K562 (cell line): ENCODE data around the gene GPC3. TPM values are rescaled to one million over a fixed set of nuclear protein-coding genes. Genes with fewer than 3 reads are reported as not detected.

Experiments used
- ATAC-seq: fragments of 200-7000 bp; cut with Tn5 transposase; 3 replicates; pipeline ENCODE4 v1.9.1; 2020; ENCODE audit warnings: moderate library complexity
- BruUV-seq: library from RNA; stranded (reverse); fragments of 400-500 nt; replicated peaks from 2 replicates; lab custom pipeline; 2021; lab: Mats Ljungman, UMichigan
- CTCF ChIA-PET: fragments of 300-600 bp; formaldehyde crosslinking; extraction: SDS; loops from one replicate; lab custom pipeline; 2021; ENCODE audit warnings: low intra/inter-chr PET ratio; lab: Yijun Ruan, JAX
- POLR2A ChIA-PET: fragments of 300-600, 350-650 bp; sonication (Branson Sonifier 250); formaldehyde crosslinking; extraction: SDS; loops from one replicate; lab custom pipeline; 2021; ENCODE audit warnings: antibody characterized with exemption, inconsistent platforms; lab: Yijun Ruan, JAX
- DNase-seq, 4 experiments: peaks; one replicate each; pipeline versions ENCODE4 v3.0.0 to v3.0.0-alpha.2; 2011 to 2018; ENCODE audit warnings: low spot score in 3 of 4, mixed read lengths in 3 of 4; ENCODE audit errors: extremely low read depth in 1 of 4
- FAIRE-seq: peaks from 2 replicates; lab custom pipeline; 2011; peaks lifted over from hg19 to GRCh38; lab: Jason Lieb, UNC
- H2AFZ ChIP-seq: 2 replicates; pipeline ENCODE4 v1.6.0; 2011; ENCODE audit warnings: low read depth, low read length, control low read depth, inconsistent platforms
- H3K27ac ChIP-seq: fragments of 200-600 bp; 3 replicates; pipeline ENCODE4 v1.8.0; 2011; ENCODE audit warnings: low read depth, mild to moderate bottlenecking, control low read depth, inconsistent platforms, low read length, moderate library complexity, mixed read lengths; ENCODE audit errors: extremely low read depth
- H3K27me3 ChIP-seq, 2 experiments: fragments of 300-600 bp in 1 of 2; 2 replicates in 1 of 2; 3 replicates in 1 of 2; pipeline versions ENCODE4 v1.6.0 to v1.8.0; 2011; ENCODE audit warnings: inconsistent platforms in 2 of 2, low read length in 2 of 2, mild to moderate bottlenecking in 1 of 2, mixed read lengths in 1 of 2, moderate library complexity in 1 of 2; ENCODE audit not compliant: control insufficient read depth in 2 of 2, insufficient read depth in 2 of 2
- H3K36me3 ChIP-seq: fragments of 300-600 bp; 3 replicates; pipeline ENCODE4 v1.8.0; 2011; ENCODE audit warnings: mild to moderate bottlenecking, low read length, inconsistent platforms; ENCODE audit not compliant: control insufficient read depth, insufficient read depth
- H3K4me1 ChIP-seq, 2 experiments: fragments of 200-600 bp in 1 of 2; replicated peaks in 1 of 2; 2 replicates in 1 of 2; 3 replicates in 1 of 2; pipeline versions ENCODE4 v1.5.1 to v1.8.0; 2011; ENCODE audit warnings: inconsistent platforms in 2 of 2, low read length in 2 of 2, mild to moderate bottlenecking in 1 of 2, mixed read lengths in 1 of 2, moderate library complexity in 1 of 2; ENCODE audit not compliant: control insufficient read depth in 2 of 2, insufficient read depth in 2 of 2
- H3K4me2 ChIP-seq: 2 replicates; pipeline ENCODE4 v1.6.1; 2011; ENCODE audit warnings: low read length, control low read depth, inconsistent platforms, mixed read lengths; ENCODE audit not compliant: insufficient read depth
- H3K4me3 ChIP-seq: fragments of 200-600 bp; sonication (generic), shearing (Covaris generic); 2 replicates; pipeline ENCODE4 v1.5.1; 2016; ENCODE audit warnings: control low read depth, inconsistent platforms
- H3K79me2 ChIP-seq: fragments of 200-600 bp; 3 replicates; pipeline ENCODE4 v1.8.0; 2011; ENCODE audit warnings: low read length, inconsistent platforms; ENCODE audit not compliant: control insufficient read depth, insufficient read depth
- H3K9ac ChIP-seq, 2 experiments: 2 replicates each; pipeline versions ENCODE4 v1.6.0 to v1.6.1; 2011; ENCODE audit warnings: low read depth in 2 of 2, low read length in 2 of 2, control low read depth in 1 of 2, inconsistent platforms in 1 of 2, mild to moderate bottlenecking in 1 of 2, mixed read lengths in 1 of 2; ENCODE audit not compliant: insufficient read depth in 1 of 2
- H3K9me1 ChIP-seq: one replicate; pipeline ENCODE4 v1.6.0; 2011; ENCODE audit warnings: inconsistent platforms, mild to moderate bottlenecking, low read length, moderate library complexity; ENCODE audit not compliant: control insufficient read depth, insufficient read depth
- H3K9me3 ChIP-seq: replicated peaks from 2 replicates; pipeline ENCODE4 v1.5.1; 2011; ENCODE audit warnings: low read depth, low read length, inconsistent platforms; ENCODE audit not compliant: control insufficient read depth, insufficient read depth
- H4K20me1 ChIP-seq: replicated peaks from 2 replicates; pipeline ENCODE4 v1.6.1; 2011; ENCODE audit warnings: low read length, inconsistent platforms, mixed read lengths; ENCODE audit not compliant: control insufficient read depth, insufficient read depth
- CBX1 ChIP-seq: sonication (generic); IDR thresholded peaks from 2 replicates; pipeline ENCODE4 v1.6.1; 2016; ENCODE audit warnings: antibody characterized with exemption, low read depth, mild to moderate bottlenecking
- FOSL1 ChIP-seq: fragments of 200-800 bp; sonication (Bioruptor generic); conservative IDR thresholded peaks from 2 replicates; pipeline ENCODE4 v1.6.1; 2016; ENCODE audit warnings: missing genetic modification characterization, missing compliant biosample characterization
- MCM3 ChIP-seq: fragments of 450-650 bp; IDR thresholded peaks from 2 replicates; pipeline ENCODE4 v1.6.1; 2016
- RFX1 ChIP-seq: fragments of 450-650 bp; IDR thresholded peaks from 2 replicates; pipeline ENCODE4 v1.6.1; 2016; ENCODE audit warnings: mild to moderate bottlenecking, moderate library complexity
- TBL1XR1 ChIP-seq, 2 experiments: IDR thresholded peaks; 2 replicates each; pipeline ENCODE4 v1.6.1; 2012; ENCODE audit warnings: improper control_type of control experiment in 2 of 2, low read length in 2 of 2, mild to moderate bottlenecking in 1 of 2
- ZNF436 ChIP-seq: fragments of 250-450, 450-650 bp; sonication (Bioruptor Pico); formaldehyde crosslinking; IDR thresholded peaks from 2 replicates; pipeline ENCODE4 v1.7.0; 2020; ENCODE audit warnings: mild to moderate bottlenecking
- WGBS: fragments of 100-300 bp; shearing (Covaris generic); methylation state at CpG from one replicate; pipeline ENCODE4 v1.1.6; 2016; ENCODE audit warnings: low coverage, mixed read lengths; ENCODE audit not compliant: insufficient coverage; ENCODE audit errors: missing lambda C conversion rate; 5-methylcytosine and 5-hydroxymethylcytosine counted together
- in situ Hi-C: fragments of 300-500 bp; cut with MboI; formaldehyde crosslinking; loops from 4 replicates; pipeline ENCODE4 v1.15.0; 2018; ENCODE audit warnings: inconsistent platforms, mixed read lengths
- intact Hi-C: fragments of 100-400 bp; cut with micrococcal nuclease; formaldehyde crosslinking; loops from 2 replicates; pipeline ENCODE4 v1.14.2; 2022
- polyA plus RNA-seq, 8 experiments: library from polyadenylated mRNA; depleted of rRNA in 4 of 8; stranded (reverse) in 5 of 8; unstranded in 3 of 8; fragments of >200 nt; fragmentation: Nextera tagmentation in 2 of 8; fragmentation: Illumina TruSeq in 1 of 8; extraction: Ambion mirVana in 2 of 8; extraction: Trizol in 1 of 8; gene quantifications; 2 replicates each; pipeline versions ENCODE4 v1.2.1 to v1.2.3, GENCODE V29; 2011 to 2014; ENCODE audit warnings: inconsistent platforms in 1 of 8, missing spikeins in 1 of 8
- total RNA-seq, 7 experiments: library from RNA; depleted of rRNA in 6 of 7; stranded (reverse); fragments of >200 nt in 6 of 7; fragmentation: Illumina TruSeq in 2 of 7; extraction: Trizol in 2 of 7; gene quantifications; 2 replicates each; pipeline versions ENCODE4 v1.2.1 to v1.2.3, GENCODE V29; 2011 to 2021; ENCODE audit warnings: low replicate concordance in 1 of 7

Gene GPC3
- total and polyA plus RNA-seq, 9 of the 15 experiments (the other 6 are each of a cell fraction or from before 2014, with no cell fraction given): 0.42 TPM; not detected in 8

GRCh38 chrX:134013524-134013923 lies 28.1 kb upstream of the GPC3 start (continued):
- TF ChIP-seq TBL1XR1 (IDR thresholded peaks at IDR 0.05; ENCODE audit: low read length in 2 of 2) (no peak), CBX1 (no peak), MCM3 (no peak)
- TF ChIP-seq, all 486 proteins: peak for 0

GRCh38 chrX:134013092-134013497 lies 27.7 kb upstream of the GPC3 start:
- no peaks in the 10 kb centered on the region for H3K4me1 ChIP-seq
- intact Hi-C loops: no loop called here
- ATAC-seq (no peak), FAIRE-seq (no peak)
- no peak overlapping the region for H3K27ac ChIP-seq
- ChIA-PET CTCF (no interaction called here), POLR2A (no interaction called here)
- no peak overlapping the region for H3K4me2 ChIP-seq
- no TSS peak for BruUV-seq
- no peaks in the 10 kb centered on the region for H3K79me2 ChIP-seq
- no peaks in the 10 kb centered on the region for H4K20me1 ChIP-seq
- H3K4me3 ChIP-seq: no peak overlapping the region
- H3K9me3 ChIP-seq: no peaks in the 10 kb centered on the region
- H3K9ac ChIP-seq: no peak overlapping the region
- WGBS: 0% methylated on average over 1 of the region's 1 CpG
- in situ Hi-C loops: no loop called here
- TF ChIP-seq ZNF436 (CRISPR knock-in tag) (no peak), RFX1 (no peak), FOSL1 (tag) (peak; percentile 56)
- TF ChIP-seq, all 486 proteins: peak for 1
- Histone ChIP-seq H2AFZ (no peak overlapping the region), H3K9me1 (no peaks in the 10 kb centered on the region), H3K36me3 (no peaks in the 10 kb centered on the region), H3K27me3 (no peaks in the 10 kb centered on the region)
- DNase-seq: no peak
